Measurements from ENCODE around the gene PALB2. TPM values are rescaled to one million over a fixed set of nuclear protein-coding genes. Genes with fewer than 3 reads are reported as not detected.

Gene PALB2
- total and polyA plus RNA-seq, 2 of the 8 experiments (the other 6 are each of a cell fraction or from before 2014, with no cell fraction given) = 12.5 to 33.1 TPM

GRCh38 chr16:23563186-23563585, 77.9 kb downstream of the PALB2 start:
- no peak overlapping the region for H3K23ac ChIP-seq (ENCODE audit: insufficient read length)
- no peaks in the 10 kb centered on the region; a peak in 1 of 7 replicates for H3K4me1 ChIP-seq (replicated peaks in 1 of 4; ENCODE audit: control insufficient read depth in 3 of 4, insufficient read depth in 4 of 4, low read length in 3 of 4)
- H4K91ac ChIP-seq (replicated peaks; ENCODE audit: insufficient read length, low read length) = no peak overlapping the region
- no peak overlapping the region for H3K4ac ChIP-seq (replicated peaks; ENCODE audit: insufficient read length, low read depth, low read length)
- no peak overlapping the region for H3K18ac ChIP-seq (ENCODE audit: extremely low read depth, low read length)
- DNase-seq (ENCODE audit: low read depth in 1 of 2, low spot score in 2 of 2) = no peak
- H3K56ac ChIP-seq (replicated peaks; ENCODE audit: insufficient read length, low read depth, low read length) = no peak overlapping the region
- H2BK120ac ChIP-seq (replicated peaks; ENCODE audit: low read depth, low read length) = no peak overlapping the region
- TF ChIP-seq SUZ12 (IDR thresholded peaks at IDR 0.05; ENCODE audit: low read length) (no peak), HDAC2 (IDR thresholded peaks at IDR 0.05; ENCODE audit: borderline replicate concordance in 1 of 2, low read depth in 2 of 2, low read length in 2 of 2) (no peak), ZNF274 (IDR thresholded peaks at IDR 0.05; ENCODE audit: borderline replicate concordance, extremely low read depth, low read length) (no peak), EZH2 (IDR thresholded peaks at IDR 0.05; ENCODE audit: low read depth, low read length, severe bottlenecking) (no peak), POLR2A (IDR thresholded peaks at IDR 0.05; ENCODE audit: control extremely low read depth in 1 of 2, low read depth in 2 of 2, low read length in 2 of 2) (0 out of 3 replicates have a peak, but pooled peaks of 1 of the 2 experiments have one; percentile 21)
- TF ChIP-seq, protein P1, sequence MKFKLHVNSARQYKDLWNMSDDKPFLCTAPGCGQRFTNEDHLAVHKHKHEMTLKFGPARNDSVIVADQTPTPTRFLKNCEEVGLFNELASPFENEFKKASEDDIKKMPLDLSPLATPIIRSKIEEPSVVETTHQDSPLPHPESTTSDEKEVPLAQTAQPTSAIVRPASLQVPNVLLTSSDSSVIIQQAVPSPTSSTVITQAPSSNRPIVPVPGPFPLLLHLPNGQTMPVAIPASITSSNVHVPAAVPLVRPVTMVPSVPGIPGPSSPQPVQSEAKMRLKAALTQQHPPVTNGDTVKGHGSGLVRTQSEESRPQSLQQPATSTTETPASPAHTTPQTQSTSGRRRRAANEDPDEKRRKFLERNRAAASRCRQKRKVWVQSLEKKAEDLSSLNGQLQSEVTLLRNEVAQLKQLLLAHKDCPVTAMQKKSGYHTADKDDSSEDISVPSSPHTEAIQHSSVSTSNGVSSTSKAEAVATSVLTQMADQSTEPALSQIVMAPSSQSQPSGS (IDR thresholded peaks at IDR 0.05; ENCODE audit: low read length) = no peak
- TF ChIP-seq, protein P2, sequence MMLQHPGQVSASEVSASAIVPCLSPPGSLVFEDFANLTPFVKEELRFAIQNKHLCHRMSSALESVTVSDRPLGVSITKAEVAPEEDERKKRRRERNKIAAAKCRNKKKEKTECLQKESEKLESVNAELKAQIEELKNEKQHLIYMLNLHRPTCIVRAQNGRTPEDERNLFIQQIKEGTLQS (IDR thresholded peaks at IDR 0.05; ENCODE audit: insufficient read depth, low read depth, low read length) = no peak
- no peaks in the 10 kb centered on the region for H3K9me3 ChIP-seq (ENCODE audit: insufficient read depth in 2 of 2, low read depth in 1 of 2, low read length in 1 of 2)
- ChIA-PET CTCF (ENCODE audit: partially characterized antibody) (no interaction called here), POLR2A (ENCODE audit: partially characterized antibody) (no interaction called here)
- no peak for FAIRE-seq
- no peak overlapping the region for H2AFZ ChIP-seq (ENCODE audit: low read length)
- no peaks in the 10 kb centered on the region for H3K27me3 ChIP-seq (replicated peaks in 1 of 4; ENCODE audit: control insufficient read depth in 3 of 4, extremely low read depth in 1 of 4, insufficient read depth in 3 of 4, low read length in 3 of 4)
- no peaks in the 10 kb centered on the region for H3K23me2 ChIP-seq (ENCODE audit: low read depth, low read length)
- 94% methylated on average over 5 of the region's 6 CpGs; no CpG with 5 or more reads in 1 of the 2 experiments for WGBS, 2 experiments (ENCODE audit: extremely low coverage in 1 of 2, insufficient coverage in 1 of 2, insufficient read length in 1 of 2, insufficient replicate concordance in 2 of 2, low coverage in 1 of 2, low lambda C conversion rate in 2 of 2, missing lambda C conversion rate in 1 of 2)
- H3K27ac ChIP-seq (ENCODE audit: low read depth, low read length) = no peak overlapping the region
- H3K79me1 ChIP-seq (ENCODE audit: low read depth, low read length) = no peaks in the 10 kb centered on the region
- peaks cover 42 to 84% (median 79%) of the 10 kb centered on the region in 4 experiments for H3K36me3 ChIP-seq (ENCODE audit: control insufficient read depth in 2 of 4, insufficient read depth in 4 of 4, low read length in 3 of 4)
- H2BK20ac ChIP-seq (ENCODE audit: low read length) = no peak overlapping the region
- no peak overlapping the region for H2BK12ac ChIP-seq (ENCODE audit: low read depth, low read length)
- H3K14ac ChIP-seq (ENCODE audit: insufficient read length) = no peak overlapping the region
- no peak overlapping the region for H2AK5ac ChIP-seq (ENCODE audit: low read depth, low read length)
- no peak overlapping the region for H3K4me3 ChIP-seq (ENCODE audit: extremely low read depth in 1 of 4, insufficient read depth in 2 of 4, low read depth in 3 of 4, low read length in 4 of 4)
- no peak overlapping the region for H3K9ac ChIP-seq (replicated peaks in 1 of 4; ENCODE audit: extremely low read depth in 1 of 4, low read depth in 3 of 4, low read length in 3 of 4)
- H3K4me2 ChIP-seq (ENCODE audit: insufficient read depth in 1 of 2, low read depth in 2 of 2, low read length in 2 of 2) = no peak overlapping the region
- no peak overlapping the region for H2BK5ac ChIP-seq (ENCODE audit: low read depth, low read length)
- no peak overlapping the region for H4K5ac ChIP-seq (ENCODE audit: insufficient read length, low read depth, low read length)
- peaks cover 4 to 6% of the 10 kb centered on the region in 2 experiments for H4K20me1 ChIP-seq (replicated peaks in 1 of 2; ENCODE audit: control insufficient read depth in 1 of 2, insufficient read depth in 2 of 2, low read length in 2 of 2)
- no peak overlapping the region for H4K8ac ChIP-seq (ENCODE audit: extremely low read depth, insufficient read depth, low read length)
- H2BK15ac ChIP-seq (ENCODE audit: low read length) = no peak overlapping the region
- H3K79me2 ChIP-seq (ENCODE audit: control insufficient read depth in 1 of 2, insufficient read depth in 2 of 2, low read length in 2 of 2) = peaks cover 0 to 34% of the 10 kb centered on the region in 2 experiments

Measured in H1 (cell line).